Breast epithelium (tissue), 3 donors: Measurements from ENCODE around the gene PITPNM3.

Experiments used
- CTCF ChIP-seq, 3 donors: fragments of 450-650 bp; IDR thresholded peaks; one replicate each; pipeline ENCODE4 v1.5.1; 2016 to 2017; ENCODE audit warnings: antibody characterized with exemption in 3 of 3, mild to moderate bottlenecking in 3 of 3, moderate library complexity in 3 of 3
- POLR2A ChIP-seq: fragments of 450-650 bp; IDR thresholded peaks from one replicate; pipeline ENCODE4 v1.6.1; 2016; ENCODE audit warnings: antibody characterized with exemption, mild to moderate bottlenecking, moderate library complexity
- POLR2AphosphoS5 ChIP-seq, 3 donors: sonication (generic); formaldehyde crosslinking; IDR thresholded peaks; one replicate each; pipeline ENCODE4 v1.6.1; 2017; ENCODE audit warnings: antibody characterized with exemption in 3 of 3

- no peak for TF ChIP-seq CTCF (IDR thresholded peaks at IDR 0.05)
- TF ChIP-seq POLR2A, result no peak
- no peak for TF ChIP-seq POLR2AphosphoS5 (IDR thresholded peaks at IDR 0.05)
Observed at GRCh38 chr17:6415616-6416015, 140.7 kb downstream of the PITPNM3 start.
